GM18907 (cell line): ENCODE data around the gene OR11L1.

ENCODE experiments used
- ATAC-seq: cut with Tn5 transposase; IDR thresholded peaks from one replicate; pipeline ENCODE4 v1.9.1; 2021; ENCODE audit warnings: mild to moderate bottlenecking, moderate library complexity; ENCODE audit not compliant: unreplicated experiment

The OR11L1 gene

DNA sequence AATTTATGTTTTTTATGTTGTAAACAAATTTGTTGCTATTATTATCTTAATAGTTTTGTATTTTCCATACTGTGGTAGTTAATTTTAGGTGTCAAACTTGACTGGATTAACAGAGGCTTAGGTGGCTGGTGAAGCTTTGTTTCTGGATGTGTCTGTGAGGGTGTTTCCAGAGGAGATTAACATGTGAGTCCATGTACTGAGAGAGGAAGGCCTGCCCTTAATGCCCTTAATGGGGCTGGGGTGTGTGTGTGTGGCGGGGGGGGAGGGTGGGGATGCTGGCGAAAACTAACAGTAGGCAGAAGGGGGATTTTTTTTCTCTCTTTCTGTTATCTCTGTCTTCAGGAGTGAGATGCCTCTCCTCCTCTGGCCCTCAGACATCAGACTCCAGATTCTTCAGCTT lies 19.6 kb downstream of the OR11L1 start:
- no peak for ATAC-seq

GRCh38 chr1:247812637-247813036 lies 29.1 kb downstream of the OR11L1 start:
- ATAC-seq = no peak

GRCh38 chr1:247797518-247797917 lies 44.2 kb downstream of the OR11L1 start:
- no peak for ATAC-seq
